ENCODE results near the gene GALNT10.

- TF ChIP-seq POLR2A (IDR thresholded peaks at IDR 0.05; ENCODE audit: low read depth) = no peak
- TF ChIP-seq, protein P1, sequence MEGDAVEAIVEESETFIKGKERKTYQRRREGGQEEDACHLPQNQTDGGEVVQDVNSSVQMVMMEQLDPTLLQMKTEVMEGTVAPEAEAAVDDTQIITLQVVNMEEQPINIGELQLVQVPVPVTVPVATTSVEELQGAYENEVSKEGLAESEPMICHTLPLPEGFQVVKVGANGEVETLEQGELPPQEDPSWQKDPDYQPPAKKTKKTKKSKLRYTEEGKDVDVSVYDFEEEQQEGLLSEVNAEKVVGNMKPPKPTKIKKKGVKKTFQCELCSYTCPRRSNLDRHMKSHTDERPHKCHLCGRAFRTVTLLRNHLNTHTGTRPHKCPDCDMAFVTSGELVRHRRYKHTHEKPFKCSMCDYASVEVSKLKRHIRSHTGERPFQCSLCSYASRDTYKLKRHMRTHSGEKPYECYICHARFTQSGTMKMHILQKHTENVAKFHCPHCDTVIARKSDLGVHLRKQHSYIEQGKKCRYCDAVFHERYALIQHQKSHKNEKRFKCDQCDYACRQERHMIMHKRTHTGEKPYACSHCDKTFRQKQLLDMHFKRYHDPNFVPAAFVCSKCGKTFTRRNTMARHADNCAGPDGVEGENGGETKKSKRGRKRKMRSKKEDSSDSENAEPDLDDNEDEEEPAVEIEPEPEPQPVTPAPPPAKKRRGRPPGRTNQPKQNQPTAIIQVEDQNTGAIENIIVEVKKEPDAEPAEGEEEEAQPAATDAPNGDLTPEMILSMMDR (IDR thresholded peaks at IDR 0.05) = no peak
Observed at GRCh38 chr5:154444556-154445421, 254.3 kb downstream of the GALNT10 start.

Measured in esophagus muscularis mucosa (tissue), 3 donors.